K562 (cell line): ENCODE measurements around the gene INCENP. TPM values are rescaled to one million over a fixed set of nuclear protein-coding genes. Genes with fewer than 3 reads are reported as not detected.

ENCODE experiments used
- ATAC-seq: fragments of 200-7000 bp; cut with Tn5 transposase; 3 replicates; pipeline ENCODE4 v1.9.1; 2020; ENCODE audit warnings: moderate library complexity
- BruUV-seq: library from RNA; stranded (reverse); fragments of 400-500 nt; replicated peaks from 2 replicates; lab custom pipeline; 2021; lab: Mats Ljungman, UMichigan
- CTCF ChIA-PET: fragments of 300-600 bp; formaldehyde crosslinking; extraction: SDS; loops from one replicate; lab custom pipeline; 2021; ENCODE audit warnings: low intra/inter-chr PET ratio; lab: Yijun Ruan, JAX
- POLR2A ChIA-PET: fragments of 300-600, 350-650 bp; sonication (Branson Sonifier 250); formaldehyde crosslinking; extraction: SDS; loops from one replicate; lab custom pipeline; 2021; ENCODE audit warnings: antibody characterized with exemption, inconsistent platforms; lab: Yijun Ruan, JAX
- DNase-seq, 4 experiments: peaks; one replicate each; pipeline versions ENCODE4 v3.0.0 to v3.0.0-alpha.2; 2011 to 2018; ENCODE audit warnings: low spot score in 3 of 4, mixed read lengths in 3 of 4; ENCODE audit errors: extremely low read depth in 1 of 4
- FAIRE-seq: peaks from 2 replicates; lab custom pipeline; 2011; peaks lifted over from hg19 to GRCh38; lab: Jason Lieb, UNC
- H2AFZ ChIP-seq: 2 replicates; pipeline ENCODE4 v1.6.0; 2011; ENCODE audit warnings: low read depth, low read length, control low read depth, inconsistent platforms
- H3K27ac ChIP-seq: fragments of 200-600 bp; 3 replicates; pipeline ENCODE4 v1.8.0; 2011; ENCODE audit warnings: low read depth, mild to moderate bottlenecking, control low read depth, inconsistent platforms, low read length, moderate library complexity, mixed read lengths; ENCODE audit errors: extremely low read depth
- H3K27me3 ChIP-seq, 2 experiments: fragments of 300-600 bp in 1 of 2; 2 replicates in 1 of 2; 3 replicates in 1 of 2; pipeline versions ENCODE4 v1.6.0 to v1.8.0; 2011; ENCODE audit warnings: inconsistent platforms in 2 of 2, low read length in 2 of 2, mild to moderate bottlenecking in 1 of 2, mixed read lengths in 1 of 2, moderate library complexity in 1 of 2; ENCODE audit not compliant: control insufficient read depth in 2 of 2, insufficient read depth in 2 of 2
- H3K36me3 ChIP-seq: fragments of 300-600 bp; 3 replicates; pipeline ENCODE4 v1.8.0; 2011; ENCODE audit warnings: mild to moderate bottlenecking, low read length, inconsistent platforms; ENCODE audit not compliant: control insufficient read depth, insufficient read depth
- H3K4me1 ChIP-seq, 2 experiments: fragments of 200-600 bp in 1 of 2; replicated peaks in 1 of 2; 2 replicates in 1 of 2; 3 replicates in 1 of 2; pipeline versions ENCODE4 v1.5.1 to v1.8.0; 2011; ENCODE audit warnings: inconsistent platforms in 2 of 2, low read length in 2 of 2, mild to moderate bottlenecking in 1 of 2, mixed read lengths in 1 of 2, moderate library complexity in 1 of 2; ENCODE audit not compliant: control insufficient read depth in 2 of 2, insufficient read depth in 2 of 2
- H3K4me2 ChIP-seq: 2 replicates; pipeline ENCODE4 v1.6.1; 2011; ENCODE audit warnings: low read length, control low read depth, inconsistent platforms, mixed read lengths; ENCODE audit not compliant: insufficient read depth
- H3K4me3 ChIP-seq: fragments of 200-600 bp; sonication (generic), shearing (Covaris generic); 2 replicates; pipeline ENCODE4 v1.5.1; 2016; ENCODE audit warnings: control low read depth, inconsistent platforms
- H3K79me2 ChIP-seq: fragments of 200-600 bp; 3 replicates; pipeline ENCODE4 v1.8.0; 2011; ENCODE audit warnings: low read length, inconsistent platforms; ENCODE audit not compliant: control insufficient read depth, insufficient read depth
- H3K9ac ChIP-seq, 2 experiments: 2 replicates each; pipeline versions ENCODE4 v1.6.0 to v1.6.1; 2011; ENCODE audit warnings: low read depth in 2 of 2, low read length in 2 of 2, control low read depth in 1 of 2, inconsistent platforms in 1 of 2, mild to moderate bottlenecking in 1 of 2, mixed read lengths in 1 of 2; ENCODE audit not compliant: insufficient read depth in 1 of 2
- H3K9me1 ChIP-seq: one replicate; pipeline ENCODE4 v1.6.0; 2011; ENCODE audit warnings: inconsistent platforms, mild to moderate bottlenecking, low read length, moderate library complexity; ENCODE audit not compliant: control insufficient read depth, insufficient read depth
- H3K9me3 ChIP-seq: replicated peaks from 2 replicates; pipeline ENCODE4 v1.5.1; 2011; ENCODE audit warnings: low read depth, low read length, inconsistent platforms; ENCODE audit not compliant: control insufficient read depth, insufficient read depth
- H4K20me1 ChIP-seq: replicated peaks from 2 replicates; pipeline ENCODE4 v1.6.1; 2011; ENCODE audit warnings: low read length, inconsistent platforms, mixed read lengths; ENCODE audit not compliant: control insufficient read depth, insufficient read depth
- ID3 ChIP-seq, 2 experiments: fragments of 250-450 bp in 1 of 2; fragments of 450-650 bp in 1 of 2; sonication (Bioruptor Pico) in 1 of 2; IDR thresholded peaks; 2 replicates each; pipeline versions ENCODE4 v1.6.1 to v1.8.0; 2016 to 2021; ENCODE audit warnings: mild to moderate bottlenecking in 2 of 2, moderate library complexity in 2 of 2, missing compliant biosample characterization in 1 of 2, missing genetic modification characterization in 1 of 2
- RBM39 ChIP-seq: fragments of 200-400 bp; formaldehyde crosslinking; optimal IDR thresholded peaks from 2 replicates; pipeline ENCODE3; 2018; ENCODE audit warnings: low read depth, low read length
- WGBS: fragments of 100-300 bp; shearing (Covaris generic); methylation state at CpG from one replicate; pipeline ENCODE4 v1.1.6; 2016; ENCODE audit warnings: low coverage, mixed read lengths; ENCODE audit not compliant: insufficient coverage; ENCODE audit errors: missing lambda C conversion rate; 5-methylcytosine and 5-hydroxymethylcytosine counted together
- in situ Hi-C: fragments of 300-500 bp; cut with MboI; formaldehyde crosslinking; loops from 4 replicates; pipeline ENCODE4 v1.15.0; 2018; ENCODE audit warnings: inconsistent platforms, mixed read lengths
- intact Hi-C: fragments of 100-400 bp; cut with micrococcal nuclease; formaldehyde crosslinking; loops from 2 replicates; pipeline ENCODE4 v1.14.2; 2022
- polyA plus RNA-seq, 8 experiments: library from polyadenylated mRNA; depleted of rRNA in 4 of 8; stranded (reverse) in 5 of 8; unstranded in 3 of 8; fragments of >200 nt; fragmentation: Nextera tagmentation in 2 of 8; fragmentation: Illumina TruSeq in 1 of 8; extraction: Ambion mirVana in 2 of 8; extraction: Trizol in 1 of 8; gene quantifications; 2 replicates each; pipeline versions ENCODE4 v1.2.1 to v1.2.3, GENCODE V29; 2011 to 2014; ENCODE audit warnings: inconsistent platforms in 1 of 8, missing spikeins in 1 of 8
- total RNA-seq, 7 experiments: library from RNA; depleted of rRNA in 6 of 7; stranded (reverse); fragments of >200 nt in 6 of 7; fragmentation: Illumina TruSeq in 2 of 7; extraction: Trizol in 2 of 7; gene quantifications; 2 replicates each; pipeline versions ENCODE4 v1.2.1 to v1.2.3, GENCODE V29; 2011 to 2021; ENCODE audit warnings: low replicate concordance in 1 of 7

The INCENP gene
- total and polyA plus RNA-seq, 9 of the 15 experiments (the other 6 are each of a cell fraction or from before 2014, with no cell fraction given), result 1.1 to 97.9 (median 28.2) TPM

GRCh38 chr11:62137276-62137861 lies 13.6 kb downstream of the INCENP start:
- no peak for ATAC-seq
- intact Hi-C loops, result no loop called here
- H3K4me1 ChIP-seq, result peaks cover 3 to 11% of the 10 kb centered on the region in 2 experiments; a peak in 2 of 5 replicates
- ChIA-PET CTCF (no interaction called here), POLR2A (interaction anchor here (2.3 to 3.9 kb wide), 2 partner anchors 14 to 19 kb away, joined by 5 to 14 read pairs; partner anchors contain the start of gene INCENP)
- peaks cover 42% of the 10 kb centered on the region for H3K79me2 ChIP-seq
- FAIRE-seq, result no peak
- 88% methylated on average over 7 of the region's 7 CpGs for WGBS
- H3K9ac ChIP-seq, result 0 out of 4 replicates have a peak overlapping the region, but pooled peaks of 1 of the 2 experiments have one; percentile 28
- no peak overlapping the region for H3K27ac ChIP-seq
- H2AFZ ChIP-seq, result no peak overlapping the region
- H3K9me1 ChIP-seq, result peaks cover 4% of the 10 kb centered on the region
- no peaks in the 10 kb centered on the region for H3K9me3 ChIP-seq
- no peak overlapping the region for H3K4me3 ChIP-seq
- H3K4me2 ChIP-seq, result no peak overlapping the region
- peaks cover 89% of the 10 kb centered on the region; the same call in 2 of the 3 replicates for H3K36me3 ChIP-seq
- DNase-seq, result no peak
- TF ChIP-seq ID3 (CRISPR knock-in tag; IDR thresholded peaks at IDR 0.05), result no peak
- TF ChIP-seq ID3 (tag; IDR thresholded peaks at IDR 0.05), result no peak
- no peak for TF ChIP-seq RBM39
- no TSS peak for BruUV-seq
- peaks cover 26% of the 10 kb centered on the region for H4K20me1 ChIP-seq
- H3K27me3 ChIP-seq, result no peaks in the 10 kb centered on the region
- in situ Hi-C loops, result no loop called here
